ENCODE data around the gene KIAA1217.

Gene KIAA1217

GRCh38 chr10:24205821-24206220 lies 3.1 kb upstream of the KIAA1217 start:
- Histone ChIP-seq H3K4me3 (ENCODE audit: low read depth in 1 of 2, low read length in 1 of 2) (no peak overlapping the region), H3K4me1 (ENCODE audit: control insufficient read depth in 1 of 2, insufficient read depth in 1 of 2, low read depth in 1 of 2, low read length in 1 of 2) (no peaks in the 10 kb centered on the region), H3K9me3 (no peaks in the 10 kb centered on the region), H3K27me3 (peaks cover 42% of the 10 kb centered on the region), H3K36me3 (no peaks in the 10 kb centered on the region), H3K27ac (no peak overlapping the region)
- TF ChIP-seq, protein P1, sequence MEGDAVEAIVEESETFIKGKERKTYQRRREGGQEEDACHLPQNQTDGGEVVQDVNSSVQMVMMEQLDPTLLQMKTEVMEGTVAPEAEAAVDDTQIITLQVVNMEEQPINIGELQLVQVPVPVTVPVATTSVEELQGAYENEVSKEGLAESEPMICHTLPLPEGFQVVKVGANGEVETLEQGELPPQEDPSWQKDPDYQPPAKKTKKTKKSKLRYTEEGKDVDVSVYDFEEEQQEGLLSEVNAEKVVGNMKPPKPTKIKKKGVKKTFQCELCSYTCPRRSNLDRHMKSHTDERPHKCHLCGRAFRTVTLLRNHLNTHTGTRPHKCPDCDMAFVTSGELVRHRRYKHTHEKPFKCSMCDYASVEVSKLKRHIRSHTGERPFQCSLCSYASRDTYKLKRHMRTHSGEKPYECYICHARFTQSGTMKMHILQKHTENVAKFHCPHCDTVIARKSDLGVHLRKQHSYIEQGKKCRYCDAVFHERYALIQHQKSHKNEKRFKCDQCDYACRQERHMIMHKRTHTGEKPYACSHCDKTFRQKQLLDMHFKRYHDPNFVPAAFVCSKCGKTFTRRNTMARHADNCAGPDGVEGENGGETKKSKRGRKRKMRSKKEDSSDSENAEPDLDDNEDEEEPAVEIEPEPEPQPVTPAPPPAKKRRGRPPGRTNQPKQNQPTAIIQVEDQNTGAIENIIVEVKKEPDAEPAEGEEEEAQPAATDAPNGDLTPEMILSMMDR (IDR thresholded peaks at IDR 0.05), result no peak

- Histone ChIP-seq H3K9me3 (no peaks in the 10 kb centered on the region), H3K27me3 (peaks cover 42% of the 10 kb centered on the region), H3K27ac (no peak overlapping the region), H3K4me1 (ENCODE audit: control insufficient read depth in 1 of 2, insufficient read depth in 1 of 2, low read depth in 1 of 2, low read length in 1 of 2) (no peaks in the 10 kb centered on the region), H3K36me3 (no peaks in the 10 kb centered on the region), H3K4me3 (ENCODE audit: low read depth in 1 of 2, low read length in 1 of 2) (no peak overlapping the region)
- TF ChIP-seq, protein P1 (IDR thresholded peaks at IDR 0.05), result no peak
Observed at GRCh38 chr10:24206334-24206733, 2.6 kb upstream of the KIAA1217 start.

DNA sequence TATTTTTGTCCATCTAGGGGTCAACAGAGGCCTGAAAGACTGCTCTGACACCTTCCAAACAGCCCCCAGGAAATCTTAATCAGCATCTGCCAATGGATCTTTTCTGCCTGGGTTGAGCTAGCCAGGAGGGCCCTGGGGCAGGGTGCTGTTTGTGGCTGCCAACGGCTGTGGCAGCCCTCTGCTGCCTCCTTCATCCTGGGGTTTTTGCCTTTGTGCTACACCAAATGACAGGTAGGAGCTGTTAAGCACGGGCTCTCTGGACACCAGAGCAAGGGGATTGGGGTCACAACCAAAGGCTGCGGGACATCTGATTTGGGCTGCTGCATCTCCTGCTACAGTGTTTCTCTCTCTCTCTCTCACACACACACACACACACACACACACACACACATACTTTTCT lies 2.0 kb upstream of the KIAA1217 start:
- peaks cover 42% of the 10 kb centered on the region for H3K27me3 ChIP-seq
- no peaks in the 10 kb centered on the region for H3K4me1 ChIP-seq (ENCODE audit: control insufficient read depth in 1 of 2, insufficient read depth in 1 of 2, low read depth in 1 of 2, low read length in 1 of 2)
- no peak overlapping the region for H3K27ac ChIP-seq
- TF ChIP-seq, protein P1 (IDR thresholded peaks at IDR 0.05), result no peak
- H3K36me3 ChIP-seq, result no peaks in the 10 kb centered on the region
- no peaks in the 10 kb centered on the region for H3K9me3 ChIP-seq
- H3K4me3 ChIP-seq (ENCODE audit: low read depth in 1 of 2, low read length in 1 of 2), result no peak overlapping the region

DNA sequence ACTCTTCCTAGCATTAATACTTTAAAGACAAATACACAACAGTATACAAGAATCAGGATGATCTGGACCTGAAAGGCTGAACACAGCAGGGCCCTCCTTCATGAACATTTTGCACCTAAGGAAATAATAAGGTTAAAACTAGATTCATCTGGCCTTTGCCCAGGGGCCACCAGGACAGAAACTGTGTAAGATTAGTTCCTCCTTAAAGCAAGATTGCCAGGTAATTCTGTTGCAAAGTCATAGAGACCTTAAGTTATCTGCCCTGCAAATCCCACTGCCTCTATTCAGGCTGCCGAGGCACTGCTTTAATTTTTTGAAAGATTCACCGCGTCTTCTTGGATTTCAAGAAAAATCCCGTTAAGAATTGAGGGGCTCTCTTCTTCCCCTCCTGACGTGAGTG lies 1.6 kb upstream of the KIAA1217 start:
- H3K9me3 ChIP-seq, result no peaks in the 10 kb centered on the region

DNA sequence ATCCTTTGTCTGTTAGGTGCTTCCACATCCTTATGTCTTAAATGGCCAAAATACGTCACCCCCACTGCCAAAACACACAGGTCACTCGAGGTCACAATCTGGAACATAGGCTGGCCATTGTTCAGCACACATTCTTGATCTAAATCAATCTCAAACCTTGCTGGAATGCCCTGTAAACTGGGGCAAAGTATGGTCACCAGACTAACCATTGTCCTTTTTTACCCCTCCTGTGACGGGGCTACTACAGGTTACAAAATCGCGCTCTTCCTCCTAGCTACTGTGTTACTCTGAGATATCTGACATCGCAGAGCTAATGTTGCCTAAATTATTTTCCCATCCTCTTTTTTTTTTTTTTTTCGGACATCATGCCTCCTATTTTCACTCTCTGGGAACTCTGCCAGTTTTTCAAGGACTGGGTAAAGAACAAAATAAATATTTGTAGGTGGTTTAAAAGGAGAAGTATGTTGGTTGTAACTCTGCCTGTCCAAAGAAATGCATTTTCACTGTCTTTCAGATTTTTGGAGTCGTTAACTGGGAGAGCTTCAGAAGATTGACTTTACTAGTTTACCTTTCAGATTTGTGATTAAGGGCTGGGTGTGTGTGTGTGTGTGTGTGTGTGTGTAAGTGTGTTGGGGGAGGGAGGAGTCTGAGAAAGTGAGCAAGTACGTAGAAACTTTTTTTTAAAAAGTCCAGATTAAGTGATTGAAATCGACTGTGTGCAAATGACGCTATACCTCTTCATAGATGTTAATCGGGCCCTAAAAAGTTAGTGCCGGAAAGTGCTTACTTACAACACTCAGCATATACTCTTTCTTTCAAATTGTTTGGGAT lies 942 bp upstream of the KIAA1217 start:
- no peak overlapping the region for H3K27ac ChIP-seq

More for the DNA sequence above, 1.6 kb upstream of the KIAA1217 start:
- Histone ChIP-seq H3K4me3 (ENCODE audit: low read depth in 1 of 2, low read length in 1 of 2) (no peak overlapping the region), H3K27ac (no peak overlapping the region), H3K36me3 (no peaks in the 10 kb centered on the region), H3K4me1 (ENCODE audit: control insufficient read depth in 1 of 2, insufficient read depth in 1 of 2, low read depth in 1 of 2, low read length in 1 of 2) (no peaks in the 10 kb centered on the region), H3K27me3 (peaks cover 42% of the 10 kb centered on the region)
- TF ChIP-seq, protein P1 (IDR thresholded peaks at IDR 0.05), result no peak

More for the DNA sequence above, 942 bp upstream of the KIAA1217 start:
- TF ChIP-seq, protein P1 (IDR thresholded peaks at IDR 0.05), result no peak
- H3K9me3 ChIP-seq, result no peaks in the 10 kb centered on the region
- no peak overlapping the region for H3K4me3 ChIP-seq (ENCODE audit: low read depth in 1 of 2, low read length in 1 of 2)
- H3K4me1 ChIP-seq (ENCODE audit: control insufficient read depth in 1 of 2, insufficient read depth in 1 of 2, low read depth in 1 of 2, low read length in 1 of 2), result no peaks in the 10 kb centered on the region
- H3K27me3 ChIP-seq, result peaks cover 42% of the 10 kb centered on the region
- H3K36me3 ChIP-seq, result no peaks in the 10 kb centered on the region
